Measurements from ENCODE around the gene GDPD4. TPM values are rescaled to one million over a fixed set of nuclear protein-coding genes. Genes with fewer than 3 reads are reported as not detected.

Gene GDPD4
- total RNA-seq, 1 donor from 2014 or later: 0.08 TPM

GRCh38 chr11:77325159-77325558 is 23.7 kb upstream of the GDPD4 start:
- Histone ChIP-seq H3K27me3 (ENCODE audit: control insufficient read depth, insufficient read depth, low read length) (no peaks in the 10 kb centered on the region), H3K36me3 (ENCODE audit: control insufficient read depth, insufficient read depth, low read length) (no peaks in the 10 kb centered on the region), H3K4me3 (ENCODE audit: low read depth, low read length) (no peak overlapping the region)
- no peak for TF ChIP-seq CTCF (IDR thresholded peaks at IDR 0.05; ENCODE audit: insufficient read depth, low read length, poor library complexity, severe bottlenecking)
- no peak for DNase-seq (ENCODE audit: low read depth)

GRCh38 chr11:77324508-77324907 is 23.0 kb upstream of the GDPD4 start:
- Histone ChIP-seq H3K27me3 (ENCODE audit: control insufficient read depth, insufficient read depth, low read length) (no peaks in the 10 kb centered on the region), H3K36me3 (ENCODE audit: control insufficient read depth, insufficient read depth, low read length) (no peaks in the 10 kb centered on the region), H3K4me3 (ENCODE audit: low read depth, low read length) (no peak overlapping the region)
- TF ChIP-seq CTCF (IDR thresholded peaks at IDR 0.05; ENCODE audit: insufficient read depth, low read length, poor library complexity, severe bottlenecking): no peak
- DNase-seq (ENCODE audit: low read depth): no peak

GRCh38 chr11:77322926-77323590 is 21.6 kb upstream of the GDPD4 start:
- Histone ChIP-seq H3K27me3 (ENCODE audit: control insufficient read depth, insufficient read depth, low read length) (no peaks in the 10 kb centered on the region), H3K4me3 (ENCODE audit: low read depth, low read length) (no peak overlapping the region), H3K36me3 (ENCODE audit: control insufficient read depth, insufficient read depth, low read length) (no peaks in the 10 kb centered on the region)
- TF ChIP-seq CTCF (IDR thresholded peaks at IDR 0.05; ENCODE audit: insufficient read depth, low read length, poor library complexity, severe bottlenecking): no peak
- no peak for DNase-seq (ENCODE audit: low read depth)

- Histone ChIP-seq H3K36me3 (ENCODE audit: control insufficient read depth, insufficient read depth, low read length) (no peaks in the 10 kb centered on the region), H3K27me3 (ENCODE audit: control insufficient read depth, insufficient read depth, low read length) (no peaks in the 10 kb centered on the region), H3K4me3 (ENCODE audit: low read depth, low read length) (no peak overlapping the region)
- no peak for DNase-seq (ENCODE audit: low read depth)
- no peak for TF ChIP-seq CTCF (IDR thresholded peaks at IDR 0.05; ENCODE audit: insufficient read depth, low read length, poor library complexity, severe bottlenecking)
These were observed 21.0 kb upstream of the GDPD4 start for GRCh38 chr11:77322506-77322905.

- no peaks in the 10 kb centered on the region for H3K27me3 ChIP-seq (ENCODE audit: control insufficient read depth, insufficient read depth, low read length)
- no peak overlapping the region for H3K4me3 ChIP-seq (ENCODE audit: low read depth, low read length)
- no peak for TF ChIP-seq CTCF (IDR thresholded peaks at IDR 0.05; ENCODE audit: insufficient read depth, low read length, poor library complexity, severe bottlenecking)
- DNase-seq (ENCODE audit: low read depth): no peak
- no peaks in the 10 kb centered on the region for H3K36me3 ChIP-seq (ENCODE audit: control insufficient read depth, insufficient read depth, low read length)
These were observed 18.9 kb upstream of the GDPD4 start for GRCh38 chr11:77320351-77320750.

- no peak overlapping the region for H3K4me3 ChIP-seq (ENCODE audit: low read depth, low read length)
- no peaks in the 10 kb centered on the region for H3K27me3 ChIP-seq (ENCODE audit: control insufficient read depth, insufficient read depth, low read length)
- H3K36me3 ChIP-seq (ENCODE audit: control insufficient read depth, insufficient read depth, low read length): no peaks in the 10 kb centered on the region
- TF ChIP-seq CTCF (IDR thresholded peaks at IDR 0.05; ENCODE audit: insufficient read depth, low read length, poor library complexity, severe bottlenecking): no peak
- DNase-seq (ENCODE audit: low read depth): no peak
These were observed 17.1 kb upstream of the GDPD4 start for GRCh38 chr11:77318600-77318999.
